Dermis blood vessel endothelial cell (primary cell): ENCODE measurements around the gene OR1L8. TPM values are rescaled to one million over a fixed set of nuclear protein-coding genes. Genes with fewer than 3 reads are reported as not detected.

Experiments used
- total RNA-seq: library from RNA; depleted of rRNA; stranded (reverse); fragments of >200 nt; gene quantifications from 2 replicates; pipeline ENCODE4 v1.2.3, GENCODE V29; 2014

The OR1L8 gene
- total RNA-seq, 1 donor from 2014 or later = not detected

Other genes starting within 250 kb of the OR1L8 start
- gene PTGS1, start 212.4 kb downstream of the OR1L8 start, total RNA-seq = 2.7 and 3.6 TPM in 2 replicates
- not detected in 2 replicates for gene OR1J1, start 105.5 kb downstream of the OR1L8 start, total RNA-seq
- gene OR1J2, start 72.6 kb downstream of the OR1L8 start, total RNA-seq = not detected in 2 replicates
- not detected in 2 replicates for gene OR1J4, start 64.2 kb downstream of the OR1L8 start, total RNA-seq
- gene OR1N1, start 56.1 kb downstream of the OR1L8 start, total RNA-seq = not detected in 2 replicates
- not detected in 2 replicates for gene OR1N2, start 30.3 kb downstream of the OR1L8 start, total RNA-seq
- gene OR1Q1, start 31.4 kb upstream of the OR1L8 start, total RNA-seq = not detected in 2 replicates
- gene OR1B1, start 74.2 kb upstream of the OR1L8 start, total RNA-seq = 0.17 TPM in 1 of 2 replicates, not detected in the other
- gene OR1L1, start 78.3 kb upstream of the OR1L8 start, total RNA-seq = not detected in 2 replicates
- gene OR1L3, start 91.7 kb upstream of the OR1L8 start, total RNA-seq = not detected in 2 replicates
- not detected in 2 replicates for gene OR1L4, start 140.6 kb upstream of the OR1L8 start, total RNA-seq
- not detected in 2 replicates for gene OR1L6, start 158.9 kb upstream of the OR1L8 start, total RNA-seq
- gene OR5C1, start 205.5 kb upstream of the OR1L8 start, total RNA-seq = not detected in 2 replicates
- gene OR1K1, start 216.7 kb upstream of the OR1L8 start, total RNA-seq = not detected in 2 replicates
- gene PDCL, start 245.2 kb upstream of the OR1L8 start, total RNA-seq = 87.4 and 118 TPM in 2 replicates